NCI-H2081 treated with DMSO at 0.1 percent for 48 hours (cell line): ENCODE results near the gene CAMK2D.

Experiments used
- DNase-seq: peaks from one replicate; lab custom pipeline; 2025; lab: John Stamatoyannopoulos, UW

The CAMK2D gene

GRCh38 chr4:113524096-113524495 lies 237.4 kb downstream of the CAMK2D start:
- DNase-seq: no peak

GRCh38 chr4:113522433-113522832 lies 239.1 kb downstream of the CAMK2D start:
- no peak for DNase-seq

- no peak for DNase-seq
These were observed 248.2 kb downstream of the CAMK2D start for GRCh38 chr4:113513382-113513781.

- no peak for DNase-seq
These were observed 248.7 kb downstream of the CAMK2D start for GRCh38 chr4:113512880-113513279.

- DNase-seq: no peak
These were observed 249.6 kb downstream of the CAMK2D start for GRCh38 chr4:113511944-113512343.

- no peak for DNase-seq
These were observed 251.7 kb downstream of the CAMK2D start for GRCh38 chr4:113509851-113510250.

- DNase-seq: no peak
These were observed 256.5 kb downstream of the CAMK2D start for GRCh38 chr4:113505044-113505443.

GRCh38 chr4:113504422-113504821 lies 257.1 kb downstream of the CAMK2D start:
- DNase-seq: no peak

GRCh38 chr4:113503691-113504090 lies 257.8 kb downstream of the CAMK2D start:
- no peak for DNase-seq

GRCh38 chr4:113502906-113503305 lies 258.6 kb downstream of the CAMK2D start:
- no peak for DNase-seq

- no peak for DNase-seq
These were observed 259.1 kb downstream of the CAMK2D start for GRCh38 chr4:113502476-113502875.

- DNase-seq: no peak
These were observed 261.1 kb downstream of the CAMK2D start for GRCh38 chr4:113500424-113500823.

- no peak for DNase-seq
These were observed 261.8 kb downstream of the CAMK2D start for GRCh38 chr4:113499696-113500095.

- no peak for DNase-seq
These were observed 262.4 kb downstream of the CAMK2D start for GRCh38 chr4:113499166-113499565.

GRCh38 chr4:113497154-113497884 lies 264.2 kb downstream of the CAMK2D start:
- no peak for DNase-seq

GRCh38 chr4:113496698-113497097 lies 264.8 kb downstream of the CAMK2D start:
- DNase-seq: no peak

GRCh38 chr4:113495790-113496189 lies 265.7 kb downstream of the CAMK2D start:
- DNase-seq: no peak

GRCh38 chr4:113483131-113483530 lies 278.4 kb downstream of the CAMK2D start:
- DNase-seq: no peak

GRCh38 chr4:113482325-113482724 lies 279.2 kb downstream of the CAMK2D start:
- DNase-seq: no peak

- DNase-seq: no peak
These were observed 279.7 kb downstream of the CAMK2D start for GRCh38 chr4:113481820-113482219.

GRCh38 chr4:113480109-113480508 lies 281.4 kb downstream of the CAMK2D start:
- DNase-seq: no peak

- no peak for DNase-seq
These were observed 283.5 kb downstream of the CAMK2D start for GRCh38 chr4:113478032-113478431.

- DNase-seq: no peak
These were observed 284.7 kb downstream of the CAMK2D start for GRCh38 chr4:113476800-113477199.

- no peak for DNase-seq
These were observed 287.5 kb downstream of the CAMK2D start for GRCh38 chr4:113474017-113474416.
